ENCODE measurements around the gene APOBEC3C. TPM values are rescaled to one million over a fixed set of nuclear protein-coding genes. Genes with fewer than 3 reads are reported as not detected.
"Not testable (repeated sequence)": the region's sequence is repeated elsewhere in the genome, so short reads cannot be mapped to it uniquely, and the experiment has no call there.

The APOBEC3C gene
- total RNA-seq, 1 experiment from 2014 or later = 12.7 TPM

DNA sequence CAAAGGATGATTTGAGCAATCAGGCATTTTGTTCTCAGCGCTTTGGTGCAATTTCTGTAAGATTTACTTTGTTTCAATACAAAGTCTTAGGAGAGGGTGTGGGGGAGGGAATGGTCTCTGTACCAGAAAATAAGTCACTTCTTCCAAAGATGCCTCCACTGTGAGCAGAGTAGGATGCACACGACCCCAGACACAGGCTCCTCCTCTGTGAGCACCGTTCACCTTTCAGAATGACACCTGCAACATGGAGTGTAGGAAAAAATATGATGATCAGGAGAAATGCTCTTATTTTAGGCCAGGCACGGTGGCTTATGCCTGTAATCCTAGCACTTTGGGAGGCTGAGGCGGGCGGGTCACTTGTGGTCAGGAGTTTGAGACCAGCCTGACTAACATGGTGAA lies 665 bp downstream of the APOBEC3C start:
- Histone ChIP-seq H3K27ac (ENCODE audit: low read length) (peak overlapping the region; percentile 39), H3K4me3 (ENCODE audit: low read depth in 2 of 2, low read length in 2 of 2) (peak overlapping the region; percentile 16 to 51)
- intact Hi-C loops (cut with micrococcal nuclease; ENCODE audit: unreplicated experiment); H3K4me1 ChIP-seq (ENCODE audit: control insufficient read depth, insufficient read depth, low read length); H3K9me3 ChIP-seq (ENCODE audit: control insufficient read depth, insufficient read depth, low read depth, low read length); H3K36me3 ChIP-seq (ENCODE audit: control insufficient read depth, insufficient read depth, low read length); H3K27me3 ChIP-seq (ENCODE audit: control insufficient read depth, insufficient read depth, low read length); POLR2A ChIA-PET; BruUV-seq (replicated peaks); DNase-seq (ENCODE audit: low read depth, low spot score); in situ Hi-C loops (cut with HindIII; ENCODE audit: low pct_unique_long_range_greater_than_20kb, low sequenced_read_pairs): not testable (repeated sequence)
- peak; percentile 50; the same call in 1 of the 2 replicates for ATAC-seq
- CTCF ChIA-PET = interaction anchor here (0.7 kb wide), 3 partner anchors 12 to 209 kb away, joined by 3 to 7 read pairs (median 5); no protein-coding TSS in a partner anchor

DNA sequence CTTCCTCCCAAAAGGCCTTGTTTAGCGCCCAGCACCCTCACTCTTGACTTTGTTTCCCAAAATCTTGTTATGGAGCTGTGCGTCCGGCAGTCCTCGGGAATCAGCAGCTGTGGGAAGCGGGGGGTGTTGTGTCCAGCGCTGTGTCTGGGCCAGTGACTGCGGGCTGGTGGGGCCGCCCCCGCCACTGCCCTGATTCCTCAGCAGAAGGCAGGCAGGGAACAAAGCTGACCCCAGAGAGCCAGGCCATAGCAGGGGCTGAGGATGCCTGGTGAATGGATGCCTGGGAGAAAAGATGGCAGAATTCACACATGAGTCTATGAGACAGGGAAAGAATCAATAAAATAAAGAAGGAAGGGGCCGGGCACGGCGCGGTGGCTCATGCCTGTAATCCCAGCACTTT lies 2.5 kb downstream of the APOBEC3C start:
- POLR2A ChIA-PET = no interaction called here
- Histone ChIP-seq H3K4me1 (ENCODE audit: control insufficient read depth, insufficient read depth, low read length) (peaks cover 2% of the 10 kb centered on the region; the same call in 1 of the 2 replicates), H3K9me3 (ENCODE audit: control insufficient read depth, insufficient read depth, low read depth, low read length) (no peaks in the 10 kb centered on the region), H3K4me3 (ENCODE audit: low read depth in 2 of 2, low read length in 2 of 2) (no peak overlapping the region), H3K36me3 (ENCODE audit: control insufficient read depth, insufficient read depth, low read length) (no peaks in the 10 kb centered on the region; the same call in 1 of the 2 replicates), H3K27ac (ENCODE audit: low read length) (no peak overlapping the region), H3K27me3 (ENCODE audit: control insufficient read depth, insufficient read depth, low read length) (no peaks in the 10 kb centered on the region)
- intact Hi-C loops (cut with micrococcal nuclease; ENCODE audit: unreplicated experiment) = no loop called here
- in situ Hi-C loops (cut with HindIII; ENCODE audit: low pct_unique_long_range_greater_than_20kb, low sequenced_read_pairs) = no loop called here
- TF ChIP-seq SIN3A (IDR thresholded peaks at IDR 0.05; ENCODE audit: borderline replicate concordance, insufficient read depth, low read depth, low read length) = no peak
- TF ChIP-seq, protein P1, sequence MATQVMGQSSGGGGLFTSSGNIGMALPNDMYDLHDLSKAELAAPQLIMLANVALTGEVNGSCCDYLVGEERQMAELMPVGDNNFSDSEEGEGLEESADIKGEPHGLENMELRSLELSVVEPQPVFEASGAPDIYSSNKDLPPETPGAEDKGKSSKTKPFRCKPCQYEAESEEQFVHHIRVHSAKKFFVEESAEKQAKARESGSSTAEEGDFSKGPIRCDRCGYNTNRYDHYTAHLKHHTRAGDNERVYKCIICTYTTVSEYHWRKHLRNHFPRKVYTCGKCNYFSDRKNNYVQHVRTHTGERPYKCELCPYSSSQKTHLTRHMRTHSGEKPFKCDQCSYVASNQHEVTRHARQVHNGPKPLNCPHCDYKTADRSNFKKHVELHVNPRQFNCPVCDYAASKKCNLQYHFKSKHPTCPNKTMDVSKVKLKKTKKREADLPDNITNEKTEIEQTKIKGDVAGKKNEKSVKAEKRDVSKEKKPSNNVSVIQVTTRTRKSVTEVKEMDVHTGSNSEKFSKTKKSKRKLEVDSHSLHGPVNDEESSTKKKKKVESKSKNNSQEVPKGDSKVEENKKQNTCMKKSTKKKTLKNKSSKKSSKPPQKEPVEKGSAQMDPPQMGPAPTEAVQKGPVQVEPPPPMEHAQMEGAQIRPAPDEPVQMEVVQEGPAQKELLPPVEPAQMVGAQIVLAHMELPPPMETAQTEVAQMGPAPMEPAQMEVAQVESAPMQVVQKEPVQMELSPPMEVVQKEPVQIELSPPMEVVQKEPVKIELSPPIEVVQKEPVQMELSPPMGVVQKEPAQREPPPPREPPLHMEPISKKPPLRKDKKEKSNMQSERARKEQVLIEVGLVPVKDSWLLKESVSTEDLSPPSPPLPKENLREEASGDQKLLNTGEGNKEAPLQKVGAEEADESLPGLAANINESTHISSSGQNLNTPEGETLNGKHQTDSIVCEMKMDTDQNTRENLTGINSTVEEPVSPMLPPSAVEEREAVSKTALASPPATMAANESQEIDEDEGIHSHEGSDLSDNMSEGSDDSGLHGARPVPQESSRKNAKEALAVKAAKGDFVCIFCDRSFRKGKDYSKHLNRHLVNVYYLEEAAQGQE (IDR thresholded peaks at IDR 0.05; ENCODE audit: insufficient read depth in 1 of 2, low read depth in 2 of 2, low read length in 1 of 2) = no peak
- TF ChIP-seq TCF7L2 (IDR thresholded peaks at IDR 0.05; ENCODE audit: low read depth, low read length) = no peak
- TF ChIP-seq, protein P2, sequence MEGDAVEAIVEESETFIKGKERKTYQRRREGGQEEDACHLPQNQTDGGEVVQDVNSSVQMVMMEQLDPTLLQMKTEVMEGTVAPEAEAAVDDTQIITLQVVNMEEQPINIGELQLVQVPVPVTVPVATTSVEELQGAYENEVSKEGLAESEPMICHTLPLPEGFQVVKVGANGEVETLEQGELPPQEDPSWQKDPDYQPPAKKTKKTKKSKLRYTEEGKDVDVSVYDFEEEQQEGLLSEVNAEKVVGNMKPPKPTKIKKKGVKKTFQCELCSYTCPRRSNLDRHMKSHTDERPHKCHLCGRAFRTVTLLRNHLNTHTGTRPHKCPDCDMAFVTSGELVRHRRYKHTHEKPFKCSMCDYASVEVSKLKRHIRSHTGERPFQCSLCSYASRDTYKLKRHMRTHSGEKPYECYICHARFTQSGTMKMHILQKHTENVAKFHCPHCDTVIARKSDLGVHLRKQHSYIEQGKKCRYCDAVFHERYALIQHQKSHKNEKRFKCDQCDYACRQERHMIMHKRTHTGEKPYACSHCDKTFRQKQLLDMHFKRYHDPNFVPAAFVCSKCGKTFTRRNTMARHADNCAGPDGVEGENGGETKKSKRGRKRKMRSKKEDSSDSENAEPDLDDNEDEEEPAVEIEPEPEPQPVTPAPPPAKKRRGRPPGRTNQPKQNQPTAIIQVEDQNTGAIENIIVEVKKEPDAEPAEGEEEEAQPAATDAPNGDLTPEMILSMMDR (IDR thresholded peaks at IDR 0.05) = no peak
- no peak for TF ChIP-seq POLR2AphosphoS5 (IDR thresholded peaks at IDR 0.05; ENCODE audit: low read depth, low read length)
- CTCF ChIA-PET = no interaction called here
- DNase-seq (ENCODE audit: low read depth, low spot score) (no peak), ATAC-seq (no peak)
- BruUV-seq (replicated peaks) = no TSS peak

DNA sequence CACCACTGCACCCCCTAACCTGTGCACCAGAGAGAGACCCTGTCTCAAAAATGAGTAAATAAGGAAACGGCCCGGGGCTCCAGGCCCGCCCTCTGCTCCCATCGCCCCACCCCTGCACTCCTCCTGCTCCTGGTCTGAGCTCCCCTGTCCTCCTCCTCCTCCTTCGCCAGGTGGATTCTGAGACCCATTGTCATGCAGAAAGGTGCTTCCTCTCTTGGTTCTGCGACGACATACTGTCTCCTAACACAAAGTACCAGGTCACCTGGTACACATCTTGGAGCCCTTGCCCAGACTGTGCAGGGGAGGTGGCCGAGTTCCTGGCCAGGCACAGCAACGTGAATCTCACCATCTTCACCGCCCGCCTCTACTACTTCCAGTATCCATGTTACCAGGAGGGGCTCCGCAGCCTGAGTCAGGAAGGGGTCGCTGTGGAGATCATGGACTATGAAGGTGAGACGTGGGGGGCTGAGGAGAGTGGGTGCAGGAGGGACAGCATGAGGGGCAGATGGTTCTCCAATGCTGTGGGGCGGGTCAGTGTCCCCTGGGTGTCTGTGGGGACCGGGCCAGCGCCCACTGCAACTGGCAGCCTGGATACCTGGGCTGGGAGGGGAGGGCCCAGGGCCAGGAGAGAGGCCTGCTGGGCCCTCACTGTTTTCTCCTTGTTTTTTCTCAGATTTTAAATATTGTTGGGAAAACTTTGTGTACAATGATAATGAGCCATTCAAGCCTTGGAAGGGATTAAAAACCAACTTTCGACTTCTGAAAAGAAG lies 3.7 kb downstream of the APOBEC3C start:
- in situ Hi-C loops (cut with HindIII; ENCODE audit: low pct_unique_long_range_greater_than_20kb, low sequenced_read_pairs) (no loop called here), intact Hi-C loops (cut with micrococcal nuclease; ENCODE audit: unreplicated experiment) (no loop called here)
- no peak for ATAC-seq
- TF ChIP-seq, protein P2 (IDR thresholded peaks at IDR 0.05) = no peak
- no peak for TF ChIP-seq TCF7L2 (IDR thresholded peaks at IDR 0.05; ENCODE audit: low read depth, low read length)
- TF ChIP-seq POLR2AphosphoS5 (IDR thresholded peaks at IDR 0.05; ENCODE audit: low read depth, low read length) = no peak
- TF ChIP-seq, protein P1 (IDR thresholded peaks at IDR 0.05; ENCODE audit: insufficient read depth in 1 of 2, low read depth in 2 of 2, low read length in 1 of 2) = no peak
- TF ChIP-seq SIN3A (IDR thresholded peaks at IDR 0.05; ENCODE audit: borderline replicate concordance, insufficient read depth, low read depth, low read length) = no peak
- POLR2A ChIA-PET = no interaction called here
- DNase-seq (ENCODE audit: low read depth, low spot score) = no peak
- Histone ChIP-seq H3K27ac (ENCODE audit: low read length) (no peak overlapping the region), H3K9me3 (ENCODE audit: control insufficient read depth, insufficient read depth, low read depth, low read length) (no peaks in the 10 kb centered on the region), H3K4me1 (ENCODE audit: control insufficient read depth, insufficient read depth, low read length) (peaks cover 5% of the 10 kb centered on the region; the same call in 1 of the 2 replicates), H3K4me3 (ENCODE audit: low read depth in 2 of 2, low read length in 2 of 2) (no peak overlapping the region), H3K27me3 (ENCODE audit: control insufficient read depth, insufficient read depth, low read length) (no peaks in the 10 kb centered on the region), H3K36me3 (ENCODE audit: control insufficient read depth, insufficient read depth, low read length) (no peaks in the 10 kb centered on the region; the same call in 1 of the 2 replicates)
- BruUV-seq (replicated peaks) = no TSS peak
- CTCF ChIA-PET = no interaction called here
